ENCODE measurements around the gene PTGES2.

PTGES2 gene

GRCh38 chr9:128153060-128153946 lies 25.8 kb upstream of the PTGES2 start:
- DNase-seq: no peak

DNA sequence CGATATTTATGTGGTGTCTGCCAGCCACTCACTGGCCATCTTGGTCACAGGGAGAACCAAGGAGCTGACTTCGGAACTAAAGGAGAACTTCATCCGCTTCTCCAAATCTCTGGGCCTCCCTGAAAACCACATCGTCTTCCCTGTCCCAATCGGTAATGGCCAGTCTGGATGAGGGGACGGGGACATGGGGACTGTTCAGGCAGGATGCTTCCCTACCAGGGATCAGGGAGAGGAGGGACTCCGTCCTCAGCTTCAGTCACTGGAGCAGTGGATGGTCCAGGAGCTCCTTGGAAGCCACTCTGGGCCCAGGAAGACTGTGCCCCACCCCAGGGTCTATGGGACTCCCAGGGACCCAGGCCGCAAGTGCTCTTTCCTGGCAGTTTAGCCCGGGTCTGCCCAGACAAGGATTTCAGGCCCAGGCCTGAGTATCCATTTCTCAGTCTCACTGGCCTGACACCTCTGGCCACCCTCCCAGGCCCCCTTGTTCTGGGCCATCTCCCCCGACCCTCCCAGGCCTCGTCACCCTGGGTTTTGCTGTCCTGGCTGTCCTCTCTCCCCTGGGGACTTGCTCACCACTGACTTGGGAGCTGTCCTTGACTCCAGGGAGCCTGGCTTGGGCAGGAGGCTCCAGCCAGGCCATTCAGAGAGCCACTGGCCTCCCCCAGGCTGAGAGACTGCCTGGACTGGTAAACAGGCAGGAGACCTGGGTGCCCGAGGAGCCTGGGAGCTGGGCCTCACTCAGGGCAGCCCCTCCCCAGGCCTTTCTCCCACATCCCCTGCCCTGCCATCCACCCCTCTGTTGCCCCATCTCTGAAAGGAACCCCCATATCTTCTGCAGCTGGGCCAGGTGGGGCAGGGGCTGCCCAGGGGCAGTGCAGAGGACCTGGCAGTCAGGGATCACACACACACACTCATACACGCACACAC lies 24.9 kb upstream of the PTGES2 start:
- DNase-seq: no peak

- no peak for DNase-seq
Measured at GRCh38 chr9:128151309-128152132, 24.0 kb upstream of the PTGES2 start.

GRCh38 chr9:128150594-128151308 lies 23.2 kb upstream of the PTGES2 start:
- peak in 1 of 2 experiments; percentile 52 for DNase-seq

DNA sequence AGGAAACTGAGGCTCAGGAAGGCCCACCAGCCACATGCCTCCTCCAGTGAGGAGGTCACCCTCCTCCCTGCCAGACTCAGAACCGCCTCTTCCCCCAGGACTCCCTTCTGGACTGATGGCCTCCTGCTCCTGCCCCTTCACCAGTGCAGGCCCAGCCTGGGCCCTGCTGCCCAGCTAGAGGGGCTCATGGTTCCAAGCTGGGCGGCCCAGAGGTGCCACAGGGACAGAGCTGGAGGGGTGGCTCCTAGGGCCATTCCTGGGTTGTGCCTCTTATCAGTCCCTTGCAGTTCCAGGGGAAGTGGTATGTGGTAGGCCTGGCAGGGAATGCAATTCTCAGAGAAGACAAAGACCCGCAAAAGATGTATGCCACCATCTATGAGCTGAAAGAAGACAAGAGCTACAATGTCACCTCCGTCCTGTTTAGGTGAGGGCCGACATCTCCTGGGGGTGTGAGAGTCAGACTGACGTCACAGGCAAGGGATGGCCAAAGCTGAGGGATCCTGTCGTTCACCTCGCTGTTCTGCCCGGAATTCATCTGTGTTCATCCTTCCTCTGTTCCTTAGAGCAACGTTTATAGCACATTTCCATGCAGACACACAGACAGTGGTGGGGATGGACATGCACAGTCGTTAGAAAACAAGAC lies 22.5 kb upstream of the PTGES2 start:
- DNase-seq: no peak

DNA sequence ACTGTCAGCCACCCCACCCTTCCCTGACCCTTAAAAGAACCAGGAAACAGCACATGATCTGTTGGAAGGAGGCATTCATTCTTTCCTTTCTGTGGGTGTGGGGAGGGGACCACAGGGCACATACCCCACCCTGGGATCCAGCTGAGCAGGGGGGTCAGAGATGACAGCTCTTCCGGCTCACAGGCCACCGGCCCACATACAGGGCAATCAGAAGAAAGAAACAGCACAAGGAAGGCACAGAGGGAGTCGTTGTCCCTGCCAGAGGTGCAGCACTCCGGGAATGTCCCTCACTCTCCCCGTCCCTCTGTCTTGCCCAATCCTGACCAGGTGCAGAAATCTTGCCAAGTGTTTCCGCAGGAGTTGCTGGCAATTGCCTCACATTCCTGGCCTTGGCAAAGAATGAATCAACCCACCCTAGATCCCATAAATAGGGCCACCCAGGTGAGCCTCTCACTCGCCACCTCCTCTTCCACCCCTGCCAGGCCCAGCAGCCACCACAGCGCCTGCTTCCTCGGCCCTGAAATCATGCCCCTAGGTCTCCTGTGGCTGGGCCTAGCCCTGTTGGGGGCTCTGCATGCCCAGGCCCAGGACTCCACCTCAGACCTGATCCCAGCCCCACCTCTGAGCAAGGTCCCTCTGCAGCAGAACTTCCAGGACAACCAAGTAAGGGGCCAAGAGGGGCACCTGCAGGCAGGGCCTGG lies 21.6 kb upstream of the PTGES2 start, which contains the start of gene LCN2:
TSS of gene LCN2 (plus strand) at position 453 of the 701 bp plus-strand sequence. CDS start at position 526, 73 bp downstream.
- DNase-seq: no peak

GRCh38 chr9:128148509-128149000 lies 21.0 kb upstream of the PTGES2 start:
- DNase-seq: no peak

GRCh38 chr9:128146591-128147120 lies 19.1 kb upstream of the PTGES2 start:
- DNase-seq: no peak

DNA sequence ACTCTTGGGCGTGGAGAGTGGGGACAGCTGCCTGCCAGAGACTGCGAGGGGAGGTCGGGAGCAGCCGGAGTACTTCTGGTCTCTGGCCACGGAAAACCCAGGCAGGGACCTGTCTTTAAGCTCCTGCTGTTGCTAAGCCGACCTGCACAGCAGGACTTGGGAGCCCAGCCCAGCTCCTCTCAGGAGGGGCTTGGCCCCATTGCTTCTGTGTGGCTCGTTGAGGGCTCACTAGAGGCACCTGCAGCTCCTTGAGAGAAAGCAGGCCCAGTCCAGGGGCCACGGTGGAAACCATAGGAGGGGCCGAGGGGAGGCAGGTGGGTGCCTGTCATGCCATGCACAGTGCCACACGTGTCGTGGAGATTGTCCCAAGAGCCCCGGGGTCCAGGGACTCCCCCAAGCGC lies 18.4 kb upstream of the PTGES2 start:
- DNase-seq: no peak

- no peak for DNase-seq
Measured at GRCh38 chr9:128145536-128145935, 18.0 kb upstream of the PTGES2 start.

GRCh38 chr9:128144239-128145181 lies 17.0 kb upstream of the PTGES2 start:
- no peak for DNase-seq

DNA sequence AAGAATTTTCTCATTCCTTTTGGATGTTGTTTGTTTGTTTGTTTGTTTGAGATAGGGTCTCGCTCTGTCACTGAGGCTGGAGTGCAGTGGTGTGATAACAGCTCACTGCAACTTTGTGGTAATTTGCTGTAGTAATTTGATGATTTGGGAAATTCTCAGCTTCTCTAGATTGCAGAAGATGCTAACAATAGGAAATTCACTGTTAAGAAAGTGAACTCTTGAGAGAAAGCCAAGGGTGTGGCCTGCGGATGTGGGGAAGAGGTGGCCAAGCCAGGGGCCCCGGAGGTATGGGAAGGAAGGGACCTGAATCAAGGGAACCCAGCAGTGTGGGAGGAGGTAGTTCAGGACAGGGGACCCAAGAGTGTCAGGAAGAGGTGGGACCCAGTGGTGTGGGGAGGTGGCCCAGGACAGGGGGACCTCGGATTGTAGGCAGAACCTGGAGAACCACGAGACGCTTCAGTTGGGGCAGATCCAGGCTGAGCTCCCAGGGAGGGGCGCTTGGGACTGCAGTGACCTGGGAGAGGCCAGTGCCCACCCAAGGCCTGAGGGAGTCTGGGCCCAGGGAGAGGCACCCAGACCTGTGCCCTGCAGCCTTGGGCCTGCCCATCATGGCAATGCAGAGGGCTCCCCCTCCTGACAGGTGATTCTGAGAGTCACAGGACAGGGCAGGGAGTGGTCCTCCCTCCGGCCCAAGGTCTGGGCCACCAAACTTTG lies 16.2 kb upstream of the PTGES2 start:
- DNase-seq: no peak

DNA sequence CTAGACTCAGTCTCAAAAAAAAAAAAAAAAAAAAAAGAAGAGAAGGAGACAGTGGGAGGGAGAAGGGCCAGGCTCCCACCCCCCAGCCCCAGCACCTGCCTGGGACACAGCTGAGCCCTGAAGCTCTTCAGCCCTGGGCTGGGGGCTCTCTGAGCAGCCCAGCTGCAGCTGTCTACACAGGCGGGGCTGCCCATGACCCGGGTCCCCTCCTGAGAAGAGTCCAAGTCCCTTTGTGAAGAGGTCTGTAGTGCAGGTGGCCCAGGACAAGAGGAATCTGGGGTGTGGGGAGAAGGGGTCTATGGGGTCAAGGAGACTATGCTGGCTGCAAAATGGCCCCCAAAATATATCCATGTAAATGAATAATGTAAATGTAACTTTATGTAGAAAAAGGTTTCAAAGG lies 15.1 kb upstream of the PTGES2 start:
- DNase-seq: no peak

DNA sequence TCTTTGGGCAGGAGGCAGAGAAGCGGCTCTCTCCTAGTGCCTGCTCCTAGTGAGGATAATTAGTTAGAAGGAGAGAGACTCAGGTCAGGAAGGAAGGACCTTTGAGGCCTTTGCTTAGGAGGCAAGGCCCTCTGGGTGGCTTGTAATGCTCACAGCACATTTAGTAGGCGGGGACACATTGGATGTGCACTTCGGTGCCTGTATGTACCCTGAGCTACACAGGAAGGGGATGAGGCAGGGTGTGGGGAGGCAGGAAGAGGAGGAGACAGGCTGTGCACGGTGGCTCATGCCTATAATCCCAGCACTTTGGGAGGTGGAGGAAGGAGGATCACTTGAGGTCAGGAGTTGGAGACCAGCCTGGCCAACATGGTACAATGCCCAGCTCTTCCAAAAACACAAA lies 14.5 kb upstream of the PTGES2 start:
- no peak for DNase-seq

- DNase-seq: no peak
Measured at GRCh38 chr9:128141604-128142003, 14.1 kb upstream of the PTGES2 start.

GRCh38 chr9:128139621-128140020 lies 12.1 kb upstream of the PTGES2 start:
- no peak for DNase-seq

DNA sequence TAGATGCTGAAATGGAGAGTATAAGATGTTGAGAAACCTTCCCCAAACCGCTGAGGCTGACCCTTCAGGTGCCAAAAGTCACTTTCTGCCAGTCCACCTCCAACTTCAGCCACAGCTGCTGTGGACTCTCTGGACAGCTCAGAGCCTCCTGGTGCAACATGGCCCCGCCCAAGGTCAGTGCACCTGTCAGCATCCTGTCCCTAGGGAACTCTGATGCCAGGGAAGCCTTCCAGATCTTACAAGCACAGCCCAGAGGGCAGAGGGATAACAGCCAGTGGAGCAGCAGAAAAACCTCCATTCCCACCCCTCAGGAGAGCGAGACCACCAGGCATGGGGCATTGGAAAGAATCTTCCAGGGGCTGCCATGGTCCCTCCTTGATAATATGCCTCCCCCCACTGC lies 10.5 kb upstream of the PTGES2 start:
- peak in 1 of 2 experiments; percentile 14 for DNase-seq

Measured in NCI-H526 (cell line).